IPS DF 4.7 (cell line): ENCODE results near the gene A1BG.
"Not testable (repeated sequence)": the region's sequence is repeated elsewhere in the genome, so short reads cannot be mapped to it uniquely, and the experiment has no call there.

Experiments used
- DNase-seq: peaks from one replicate; pipeline ENCODE4 v3.0.0-alpha.2; 2013; ENCODE audit warnings: low spot score; ENCODE audit errors: extremely low read depth

A1BG gene

DNA sequence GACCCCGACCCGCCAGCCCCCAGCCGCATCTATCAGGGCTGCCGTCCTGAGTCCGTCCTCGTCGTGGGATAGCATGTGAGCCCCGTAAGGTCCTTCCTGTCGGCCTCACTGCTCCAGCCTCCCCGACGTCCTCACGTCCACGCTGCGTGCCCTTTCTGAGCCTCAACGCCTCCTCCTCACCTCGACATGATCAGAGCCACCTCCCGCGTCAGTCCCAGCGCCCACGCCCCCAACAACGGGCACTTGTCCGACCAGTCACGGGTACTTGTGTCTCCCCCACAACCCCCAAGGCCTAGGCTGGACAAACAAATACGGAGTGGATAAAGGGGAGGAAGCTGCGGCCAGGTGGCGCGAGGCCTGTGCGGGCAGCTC lies 8.6 kb upstream of the A1BG start:
- DNase-seq: no peak

- no peak for DNase-seq
Measured at GRCh38 chr19:58357481-58358145, 4.3 kb upstream of the A1BG start.

- no peak for DNase-seq
Measured at GRCh38 chr19:58356766-58357480, 3.6 kb upstream of the A1BG start.

GRCh38 chr19:58355908-58356765 lies 2.8 kb upstream of the A1BG start:
- DNase-seq: no peak

GRCh38 chr19:58355215-58355796 lies 2.0 kb upstream of the A1BG start:
- no peak for DNase-seq

DNA sequence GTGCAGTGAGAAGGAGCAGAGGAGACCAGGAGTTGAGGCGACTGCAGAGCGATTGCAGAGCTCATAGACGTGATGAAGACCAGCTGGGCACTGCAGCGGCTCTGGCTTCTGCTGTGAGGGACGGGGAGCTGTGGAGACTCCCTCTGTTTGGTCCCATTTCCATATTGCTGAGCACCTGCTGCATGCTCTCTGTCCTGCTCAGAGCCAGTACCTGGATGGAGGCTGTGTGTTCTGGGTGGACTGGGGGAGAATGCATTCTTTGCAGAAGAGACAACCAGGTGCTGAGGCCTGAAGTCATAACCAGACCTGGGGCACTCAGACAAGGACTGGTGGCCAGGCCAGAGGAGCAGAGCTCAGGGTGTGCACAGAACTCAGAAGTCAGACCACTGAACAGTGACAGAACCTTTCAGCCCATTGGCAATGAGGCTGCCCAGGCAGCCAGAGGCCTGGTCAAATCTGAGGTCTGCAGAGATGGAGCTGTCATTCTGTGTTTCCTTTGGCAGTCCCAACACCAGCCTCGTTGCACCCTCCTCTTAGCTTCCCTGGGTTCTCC lies 1.3 kb upstream of the A1BG start:
- no peak for DNase-seq

DNA sequence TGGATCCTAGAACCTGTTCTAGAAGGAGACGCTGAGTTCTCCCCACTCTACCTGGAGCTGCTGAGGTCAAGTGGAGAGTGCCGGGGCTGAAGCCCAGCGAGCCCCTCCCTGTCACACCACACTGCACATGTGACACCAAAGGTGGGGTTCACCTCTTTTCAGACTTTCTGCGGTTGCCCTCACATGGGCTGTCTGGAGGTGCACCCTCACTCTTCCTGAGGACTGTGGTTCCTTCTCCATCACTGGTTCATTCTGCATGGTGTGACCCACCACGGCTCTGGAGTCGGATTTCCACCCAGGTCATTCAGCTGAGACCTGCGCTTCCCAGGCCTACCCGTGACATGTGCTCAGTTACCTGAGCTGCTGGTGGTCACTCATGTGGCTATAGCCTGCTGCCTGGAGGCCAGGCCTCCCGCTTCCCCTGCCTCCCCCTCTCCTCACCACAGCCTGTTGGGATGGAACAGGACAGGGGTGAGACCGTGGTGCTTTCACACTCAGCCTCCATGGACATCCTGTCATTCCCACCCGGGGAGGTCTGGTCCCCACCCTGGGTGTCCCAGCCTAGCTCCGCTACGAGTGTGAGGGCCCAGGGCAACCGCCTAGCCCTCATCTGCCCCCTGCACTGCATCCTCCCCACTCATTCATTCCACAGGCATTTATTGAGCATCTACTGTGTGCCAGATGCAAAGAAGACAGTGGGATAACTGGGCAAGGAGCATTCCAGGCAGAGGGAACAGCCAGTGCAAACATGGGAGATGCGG lies 605 bp upstream of the A1BG start:
- no peak for DNase-seq

DNA sequence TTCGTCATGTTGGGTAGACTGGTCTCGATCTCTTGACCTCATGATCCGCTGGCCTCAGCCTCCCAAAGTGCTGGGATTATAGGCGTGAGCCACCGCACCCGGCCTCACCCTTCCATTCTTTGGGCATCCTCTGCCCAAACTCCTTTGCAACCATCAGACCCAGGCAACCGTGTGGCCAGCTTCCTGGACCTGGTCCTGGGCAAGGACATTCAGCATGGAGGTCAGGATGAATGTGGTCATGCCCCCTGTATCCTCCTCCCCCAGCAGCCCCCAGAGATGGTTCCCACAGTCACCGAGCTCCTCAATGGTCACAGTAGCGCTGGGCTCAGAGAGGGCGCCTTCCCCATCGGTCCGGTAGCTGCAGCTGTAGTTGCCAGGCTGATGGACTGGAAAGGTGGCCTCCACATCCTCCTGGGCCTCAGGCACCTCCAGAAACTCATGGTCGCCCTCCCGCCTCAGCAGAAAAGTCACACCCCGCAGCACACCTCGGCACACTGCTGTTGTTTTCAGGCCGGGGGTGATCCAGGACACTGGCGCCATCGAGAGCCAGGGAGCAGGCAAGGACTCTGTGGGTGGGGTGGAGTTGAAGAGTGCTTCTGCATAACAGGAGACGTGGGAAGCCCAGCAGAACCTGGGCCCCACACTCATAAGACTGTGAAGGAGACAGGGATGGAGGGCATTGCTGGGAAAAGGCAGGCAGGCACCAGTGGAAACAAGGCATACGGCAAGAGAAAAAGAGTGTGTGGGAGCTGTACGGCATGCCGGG lies 1.1 kb downstream of the A1BG start:
- DNase-seq: no peak

DNA sequence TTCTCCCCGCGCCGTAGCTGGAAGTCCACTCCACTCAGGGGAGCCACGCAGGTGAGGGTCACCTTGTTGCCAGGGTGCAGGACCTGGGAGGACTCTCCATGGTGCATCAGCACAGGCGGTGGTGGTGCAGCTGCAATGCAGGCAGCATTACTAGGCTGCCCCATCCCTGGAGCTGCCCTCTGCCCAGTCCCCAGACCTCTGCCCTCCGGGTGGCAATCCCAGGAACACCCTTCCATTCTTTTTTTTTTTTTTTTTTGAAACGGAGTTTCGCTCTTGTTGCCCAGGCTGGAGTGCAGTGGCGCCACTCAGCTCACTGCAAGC lies 1.8 kb downstream of the A1BG start:
- no peak for DNase-seq

DNA sequence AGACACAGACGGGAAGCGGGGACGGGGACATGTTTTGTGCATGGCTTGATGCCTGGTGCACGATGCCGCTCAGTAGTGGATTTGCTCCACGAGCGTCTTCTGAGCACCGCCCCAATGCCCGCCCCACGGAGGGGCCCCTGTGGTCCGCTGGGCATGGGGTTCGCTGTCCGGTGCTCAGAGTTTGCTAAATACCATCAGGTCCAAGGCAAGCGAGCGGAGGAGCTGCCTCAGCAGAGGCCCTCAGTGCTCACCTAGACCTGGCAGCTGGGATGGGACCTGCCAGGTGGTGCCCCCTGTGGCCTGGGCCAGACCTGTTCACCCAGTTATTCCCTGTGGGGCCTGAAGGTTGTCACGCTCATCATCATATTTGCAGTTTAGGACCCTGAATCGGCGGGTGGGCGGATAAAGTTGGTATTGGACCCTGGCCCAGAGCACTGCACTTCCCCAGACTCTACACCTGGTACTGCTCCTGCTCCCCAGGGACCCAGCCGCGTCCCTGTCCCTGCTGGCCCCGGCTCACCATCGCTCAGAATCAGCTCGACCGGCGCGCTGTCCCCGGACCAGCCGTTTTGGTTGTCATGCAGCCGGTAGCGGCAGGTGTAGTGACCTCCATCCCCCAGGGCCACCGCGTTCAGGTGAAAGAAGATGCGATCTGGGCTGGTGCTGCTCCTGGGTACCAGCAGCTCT lies 2.3 kb downstream of the A1BG start:
- DNase-seq: no peak

DNA sequence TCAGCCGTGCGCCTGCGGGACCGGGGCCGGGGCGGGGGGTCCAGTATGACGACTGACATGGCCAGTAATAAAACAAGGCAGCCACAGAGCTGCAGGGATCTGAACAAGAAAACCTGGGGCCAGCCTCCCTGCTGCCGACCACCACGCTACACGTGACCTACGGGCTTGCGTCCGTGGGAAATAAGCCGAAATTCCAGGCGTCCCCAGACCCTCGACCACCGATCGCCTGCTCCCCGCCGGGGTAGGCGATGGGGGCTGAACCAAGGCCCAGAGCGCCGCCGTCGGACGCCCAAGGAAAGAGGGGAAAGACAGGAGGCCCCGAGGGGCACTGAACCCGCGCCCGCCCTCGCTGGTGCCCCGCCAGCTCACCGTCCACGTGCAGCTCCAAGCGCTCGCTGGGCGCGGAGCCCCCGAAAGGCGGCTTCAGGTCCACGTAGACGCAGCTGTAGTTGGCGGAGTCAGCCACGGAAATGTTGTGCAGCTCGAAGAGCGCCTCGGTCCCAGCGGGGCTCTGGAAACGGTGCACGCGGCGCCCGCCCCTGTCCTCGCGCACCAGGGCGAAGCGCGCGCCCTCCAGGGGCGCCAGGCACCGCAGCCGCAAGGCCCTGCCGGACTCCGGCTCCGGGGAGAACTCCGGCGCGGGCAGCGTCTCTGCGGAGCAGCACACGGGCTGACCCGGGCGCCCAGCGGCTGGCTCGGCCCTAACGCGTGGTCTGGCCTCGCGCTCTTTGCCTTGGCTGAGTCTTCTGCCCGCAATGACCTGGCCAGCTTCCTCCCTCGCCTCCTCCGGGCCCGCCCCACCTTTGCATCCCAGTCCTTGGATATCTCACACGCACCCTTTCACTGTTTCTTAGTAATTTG lies 3.1 kb downstream of the A1BG start:
- no peak for DNase-seq

DNA sequence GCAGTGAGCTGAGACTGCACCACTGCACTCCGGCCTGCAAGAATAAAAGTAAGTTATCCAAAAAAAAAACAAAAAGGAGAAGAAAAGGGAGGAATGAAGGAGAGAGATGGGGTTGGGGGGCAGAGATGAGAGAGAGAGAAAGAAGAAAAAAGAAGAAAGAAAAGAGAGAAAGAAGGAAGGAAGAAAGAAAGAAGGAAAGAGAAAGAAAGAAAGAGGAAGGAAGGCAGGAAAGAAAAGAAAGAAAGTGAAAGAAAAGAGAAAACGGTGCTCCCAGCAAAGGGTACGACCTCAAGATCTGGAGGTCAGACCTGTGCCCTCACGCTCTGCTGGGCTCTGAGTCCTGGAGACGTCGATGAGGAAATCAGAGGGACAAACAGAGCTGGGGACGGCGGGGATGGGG lies 3.7 kb downstream of the A1BG start:
- DNase-seq: no peak

- DNase-seq: not testable (repeated sequence)
Measured at GRCh38 chr19:58348080-58348479, 5.2 kb downstream of the A1BG start.

DNA sequence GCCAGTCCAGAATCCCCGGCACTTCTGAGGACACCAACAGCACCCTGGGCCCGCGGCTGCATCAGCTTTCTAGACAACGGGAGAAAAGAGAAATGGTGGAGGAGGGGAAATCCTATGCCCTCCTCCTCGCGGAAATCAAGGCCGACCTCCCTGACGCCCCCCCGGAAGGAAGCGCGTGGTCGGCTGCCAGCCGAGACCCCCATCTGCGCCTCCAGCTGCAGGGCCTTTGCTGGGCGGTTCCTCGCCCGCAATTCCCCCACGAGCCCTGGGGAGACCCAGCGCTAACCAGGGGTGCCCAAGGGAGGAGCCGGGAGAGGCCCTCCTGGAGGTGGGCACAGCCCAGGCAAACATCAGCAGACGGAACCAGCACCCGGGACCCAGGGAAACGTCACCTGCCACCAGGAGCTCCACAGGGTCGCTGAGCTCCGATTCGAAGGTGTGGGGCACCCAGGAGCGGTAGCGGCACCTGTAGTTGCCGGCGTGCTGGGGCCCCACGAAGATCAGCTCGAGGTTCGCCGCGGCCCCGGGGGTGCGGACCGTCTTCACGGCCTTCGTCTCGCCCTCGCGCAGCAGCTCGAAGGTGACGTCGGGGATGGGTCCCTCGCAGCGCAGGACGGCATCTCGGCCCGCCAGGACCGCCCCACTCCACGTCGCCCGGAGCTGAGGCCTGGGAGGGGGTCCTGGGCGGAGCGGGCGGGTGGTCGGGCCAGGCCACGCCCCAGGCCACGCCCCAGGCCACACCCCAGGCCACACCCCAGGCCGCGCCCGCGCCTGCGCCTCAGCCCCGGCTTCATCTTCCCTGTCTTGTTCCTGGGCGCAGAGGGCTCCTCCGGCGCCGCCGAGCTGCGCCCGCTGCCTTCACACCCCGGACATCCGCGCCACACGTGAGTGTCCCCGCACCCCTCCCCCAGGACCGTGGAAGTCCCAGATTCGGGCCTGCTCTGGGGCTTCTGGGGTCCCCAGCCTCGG lies 6.0 kb downstream of the A1BG start:
- no peak for DNase-seq

- no peak for DNase-seq
Measured at GRCh38 chr19:58345558-58345957, 7.7 kb downstream of the A1BG start.

DNA sequence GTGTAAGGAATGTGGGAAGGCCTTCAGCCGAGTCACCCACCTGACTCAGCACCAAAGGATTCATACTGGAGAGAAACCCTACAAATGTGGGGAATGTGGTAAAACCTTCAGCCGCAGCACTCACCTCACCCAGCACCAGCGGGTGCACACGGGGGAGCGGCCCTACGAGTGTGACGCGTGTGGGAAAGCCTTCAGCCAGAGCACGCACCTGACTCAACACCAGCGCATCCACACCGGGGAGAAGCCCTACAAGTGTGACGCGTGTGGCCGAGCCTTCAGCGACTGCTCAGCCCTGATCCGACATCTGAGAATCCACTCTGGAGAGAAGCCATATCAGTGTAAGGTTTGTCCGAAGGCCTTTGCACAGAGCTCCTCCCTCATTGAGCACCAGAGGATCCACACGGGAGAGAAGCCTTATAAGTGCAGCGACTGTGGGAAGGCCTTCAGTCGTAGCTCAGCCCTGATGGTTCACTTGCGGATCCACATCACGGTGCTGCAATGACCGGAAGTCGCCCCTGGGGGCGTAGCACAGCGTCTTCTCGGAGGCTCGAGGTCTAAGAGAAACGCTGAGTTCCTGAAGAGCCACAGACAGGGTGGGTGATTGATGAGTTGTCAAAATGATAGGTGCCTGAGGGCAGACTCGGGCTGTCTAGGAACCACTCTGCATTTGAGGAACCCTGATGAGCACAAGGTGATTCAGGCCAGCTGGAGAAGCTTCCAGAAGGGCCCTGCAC lies 14.3 kb downstream of the A1BG start:
- no peak for DNase-seq

DNA sequence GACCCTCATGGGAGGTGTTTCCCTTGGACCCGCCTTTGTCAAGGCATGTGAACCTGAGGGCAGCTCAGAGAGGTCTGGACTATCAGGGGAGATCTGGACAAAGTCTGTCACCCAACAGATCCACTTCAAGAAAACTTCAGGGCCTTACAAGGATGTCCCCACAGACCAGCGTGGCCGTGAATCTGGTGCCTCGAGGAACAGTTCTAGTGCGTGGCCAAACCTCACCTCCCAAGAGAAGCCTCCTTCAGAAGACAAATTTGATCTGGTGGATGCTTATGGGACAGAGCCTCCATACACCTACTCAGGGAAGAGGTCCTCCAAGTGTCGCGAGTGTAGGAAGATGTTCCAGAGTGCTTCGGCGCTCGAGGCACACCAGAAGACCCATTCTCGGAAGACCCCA lies 15.0 kb downstream of the A1BG start:
- no peak for DNase-seq
